Fibroblast of peridontal ligament (primary cell): ENCODE data around the gene SOHLH1.
A peak's percentile ranks its signal among the peaks of the same experiment; 100 is the strongest.

ENCODE experiments used
- DNase-seq: peaks from one replicate; pipeline ENCODE4 v3.0.0-alpha.2; 2010; ENCODE audit errors: extremely low read depth

SOHLH1 gene

GRCh38 chr9:135703726-135704125 lies 4.4 kb upstream of the SOHLH1 start:
- no peak for DNase-seq

DNA sequence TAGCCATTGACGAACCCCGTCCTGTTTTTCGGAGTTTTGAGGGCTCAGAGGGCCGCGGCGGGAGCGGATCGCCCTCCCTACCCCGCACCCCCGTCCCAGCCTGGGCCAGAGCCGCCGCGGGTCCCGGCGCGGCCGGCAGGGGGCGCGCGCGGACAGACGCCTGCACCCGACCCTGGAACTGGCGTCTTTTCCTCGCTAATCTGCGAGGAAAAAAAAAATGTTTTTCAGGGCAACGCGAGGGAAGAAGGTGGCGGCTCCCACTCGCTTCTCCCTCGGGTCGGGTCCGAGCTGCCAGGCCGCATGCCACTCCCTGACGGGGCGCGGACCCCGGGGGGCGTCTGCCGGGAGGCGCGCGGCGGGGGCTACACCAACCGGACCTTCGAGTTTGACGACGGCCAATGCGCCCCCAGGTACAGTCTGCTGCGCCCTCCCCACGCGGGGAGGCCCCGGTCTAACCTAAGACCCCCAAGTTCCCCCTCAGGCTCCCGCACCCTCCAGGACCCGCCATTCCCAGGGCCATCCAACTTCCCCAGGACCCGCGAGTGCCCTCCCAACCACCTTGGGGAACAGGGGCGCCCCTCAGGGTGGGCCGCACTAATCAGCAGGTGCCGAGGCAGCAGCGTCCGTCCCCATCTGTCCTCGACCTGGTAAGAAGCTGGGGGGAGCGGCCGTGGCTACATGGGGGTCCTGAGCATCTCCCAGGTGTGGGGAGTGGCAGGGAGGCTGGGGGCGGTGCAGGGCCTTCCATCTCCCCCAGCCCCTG lies 2.9 kb upstream of the SOHLH1 start, which contains the start of gene KCNT1:
Gene KCNT1, plus strand, starts transcription at position 227 of the 763 bp plus-strand sequence. Its CDS starts 74 bp downstream, at position 301.
- DNase-seq, result peak; percentile 19

- no peak for DNase-seq
These were observed 2.0 kb upstream of the SOHLH1 start for GRCh38 chr9:135701067-135701958.

- no peak for DNase-seq
These were observed 1.2 kb upstream of the SOHLH1 start for GRCh38 chr9:135700525-135700924.

DNA sequence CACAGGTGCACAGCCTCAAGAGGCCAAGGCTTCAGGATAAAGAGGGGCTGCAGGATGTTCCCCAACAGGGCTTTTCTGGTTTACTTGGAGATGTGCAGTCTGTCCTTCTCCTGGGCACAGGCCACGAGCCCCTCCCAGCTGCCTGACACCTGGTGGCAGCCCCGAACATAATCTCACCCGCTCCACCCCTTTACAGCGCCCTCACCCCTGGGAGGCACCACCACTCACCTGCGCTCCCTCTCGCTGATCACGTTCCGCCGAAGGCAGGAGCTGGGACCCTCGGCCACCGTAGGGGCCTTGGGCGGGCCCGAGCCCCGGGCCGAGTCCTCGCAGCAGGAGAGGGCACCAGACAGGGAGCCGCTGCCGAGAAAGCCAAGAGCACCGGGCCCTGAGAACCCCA lies 514 bp downstream of the SOHLH1 start:
- DNase-seq, result no peak

GRCh38 chr9:135698236-135698635 lies 1.0 kb downstream of the SOHLH1 start:
- no peak for DNase-seq

GRCh38 chr9:135697226-135697625 lies 2.1 kb downstream of the SOHLH1 start:
- no peak for DNase-seq

DNA sequence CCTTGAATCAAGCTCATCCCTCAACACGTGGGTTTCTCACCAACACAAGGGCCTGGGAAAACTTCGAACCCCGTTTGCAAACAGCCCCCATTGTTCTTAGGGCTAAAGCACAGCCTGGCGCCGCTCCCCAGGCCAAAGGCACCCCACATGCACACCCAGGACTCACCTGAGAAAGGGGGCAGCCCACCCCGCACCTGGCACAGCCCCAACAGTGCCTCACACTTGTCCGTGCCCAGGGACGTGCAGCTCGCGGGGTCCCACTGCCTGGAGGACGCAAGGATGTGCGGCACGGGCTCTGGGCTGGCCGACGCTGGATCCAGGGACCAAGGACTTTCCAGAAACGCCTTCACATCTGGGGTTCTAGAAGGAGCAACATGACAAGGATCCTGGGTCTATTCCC lies 2.8 kb downstream of the SOHLH1 start:
- DNase-seq, result no peak

- DNase-seq, result no peak
These were observed 3.6 kb downstream of the SOHLH1 start for GRCh38 chr9:135695642-135696041.

GRCh38 chr9:135695036-135695435 lies 4.2 kb downstream of the SOHLH1 start:
- DNase-seq, result no peak

GRCh38 chr9:135694414-135694813 lies 4.9 kb downstream of the SOHLH1 start:
- no peak for DNase-seq

- no peak for DNase-seq
These were observed 5.5 kb downstream of the SOHLH1 start for GRCh38 chr9:135693771-135694170.

DNA sequence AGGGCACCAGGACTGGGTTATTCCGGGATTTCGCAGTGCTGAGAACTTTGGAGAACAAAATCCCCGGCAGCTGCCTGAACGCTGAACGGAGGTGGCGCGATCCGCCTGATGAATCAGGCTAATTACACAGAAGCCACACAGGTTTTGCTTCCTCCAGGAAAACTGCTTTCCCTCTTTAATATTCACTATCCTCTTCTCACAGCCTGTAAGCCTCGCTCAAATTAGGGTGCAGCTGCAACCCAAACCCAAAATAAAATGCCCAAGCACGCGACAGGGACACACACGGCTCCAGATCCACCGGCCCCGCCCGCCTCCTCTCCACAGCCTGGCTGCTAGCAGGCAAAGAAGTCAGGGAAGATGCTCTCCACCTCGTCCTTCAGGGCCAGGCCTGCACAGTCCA lies 6.0 kb downstream of the SOHLH1 start:
- DNase-seq, result no peak

- no peak for DNase-seq
These were observed 6.9 kb downstream of the SOHLH1 start for GRCh38 chr9:135692410-135692809.

GRCh38 chr9:135690836-135691570 lies 8.3 kb downstream of the SOHLH1 start:
- no peak for DNase-seq

DNA sequence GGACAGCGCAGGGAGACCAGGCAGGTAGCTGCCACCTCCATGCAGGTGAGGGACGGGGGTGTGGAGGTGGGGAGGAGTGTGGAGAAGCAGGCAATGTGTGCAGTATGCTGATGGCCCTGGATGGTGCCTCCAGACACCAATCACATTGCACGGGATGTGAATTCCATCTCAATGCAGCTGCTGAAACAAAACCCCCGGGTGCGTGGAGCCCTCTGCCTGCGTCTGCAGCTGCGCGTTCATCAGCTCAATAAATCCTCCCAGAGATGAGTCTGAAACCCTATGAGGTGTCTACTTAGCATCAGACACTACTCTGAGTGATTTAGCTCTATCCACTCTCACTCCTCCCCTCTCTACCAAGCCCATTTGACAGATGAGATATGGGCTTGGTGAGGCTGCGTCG lies 10.3 kb downstream of the SOHLH1 start:
- DNase-seq, result no peak

DNA sequence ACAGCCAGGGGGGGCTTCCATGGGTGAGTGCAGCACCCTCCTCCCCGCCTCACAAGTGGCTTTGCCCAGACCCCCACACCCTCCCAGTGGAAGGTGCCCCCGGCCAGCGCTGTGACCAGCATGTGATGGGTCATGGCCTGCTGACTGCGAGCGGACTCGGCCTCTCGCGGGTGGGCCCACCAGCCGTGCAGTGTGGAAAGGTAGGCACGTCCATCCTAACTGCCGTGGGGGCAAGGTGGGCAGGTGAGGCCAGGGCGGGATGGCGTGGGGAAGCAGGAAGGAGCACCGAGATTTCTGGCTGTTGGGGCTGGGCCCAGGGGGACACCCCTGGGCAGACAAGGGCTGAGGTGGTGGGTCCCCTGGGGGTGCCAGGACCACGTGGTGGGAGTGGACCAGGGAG lies 12.1 kb downstream of the SOHLH1 start:
- no peak for DNase-seq

DNA sequence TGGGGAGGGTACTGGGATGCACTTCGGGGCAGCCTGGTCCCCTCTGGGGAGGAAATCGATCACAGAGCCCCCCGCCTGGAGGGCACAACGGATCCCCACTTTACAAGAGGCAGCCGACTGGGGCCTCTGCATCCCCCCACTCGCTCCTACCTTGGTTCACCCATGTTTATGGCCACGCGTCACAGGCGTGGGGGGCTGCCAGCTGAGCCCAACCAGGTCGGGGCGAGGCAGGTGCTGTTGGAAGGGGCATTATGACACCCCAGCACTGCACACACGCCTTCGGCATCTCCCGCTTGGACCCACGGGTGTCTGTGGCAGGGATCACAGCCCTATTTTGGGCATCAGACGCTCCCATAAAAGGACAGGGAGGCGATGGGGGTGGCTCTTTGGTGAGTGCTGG lies 14.6 kb downstream of the SOHLH1 start:
- DNase-seq, result no peak

DNA sequence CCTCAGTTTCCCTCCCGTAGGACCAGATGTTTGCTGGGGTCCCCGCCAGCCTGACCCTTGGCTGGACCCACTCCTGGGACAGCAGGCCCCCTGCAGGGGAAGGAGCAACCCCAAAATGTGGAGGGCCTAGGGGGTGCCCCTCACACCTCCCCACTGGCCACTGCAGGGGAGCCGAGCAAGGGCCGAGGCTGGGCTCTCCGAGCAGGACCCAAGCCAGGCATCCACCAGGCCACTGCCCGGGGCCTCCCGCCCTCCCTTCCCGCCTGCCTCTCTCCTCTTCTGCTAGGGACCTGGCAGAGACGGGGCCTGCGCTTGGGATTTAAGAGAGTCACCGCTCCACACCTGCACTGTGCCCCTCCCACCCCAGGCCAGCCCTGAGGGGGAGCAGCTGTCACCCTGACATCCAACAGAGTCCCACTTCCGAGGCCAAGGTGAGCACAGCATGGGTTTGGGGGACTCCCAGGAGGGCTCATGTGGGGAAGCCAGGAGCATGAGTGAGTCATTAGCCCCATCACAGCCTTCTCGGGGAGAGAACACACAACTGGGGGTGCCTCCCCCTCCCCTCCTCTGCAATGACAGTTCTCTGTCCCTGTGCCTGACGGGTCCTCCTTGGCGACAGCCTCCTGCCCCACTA lies 15.8 kb downstream of the SOHLH1 start:
- no peak for DNase-seq

DNA sequence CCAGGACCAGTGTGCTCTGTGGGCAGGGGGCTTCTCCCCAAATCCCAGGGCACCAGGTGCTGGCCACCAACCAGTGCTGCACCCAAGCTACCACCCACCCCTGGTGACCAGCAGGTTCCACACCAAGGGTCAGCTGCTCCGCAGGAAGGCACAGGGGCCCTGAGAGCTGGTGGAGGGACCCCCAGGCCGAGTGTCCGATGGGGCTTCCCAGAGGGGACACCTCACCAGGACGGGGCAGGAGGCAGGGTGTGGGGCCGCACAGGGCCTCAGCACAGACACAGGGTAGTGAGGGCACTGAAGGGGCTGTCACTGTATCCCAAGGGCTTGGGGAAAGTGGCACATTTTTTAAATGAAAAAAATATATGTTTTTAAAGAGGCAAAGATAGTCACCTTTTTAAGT lies 18.1 kb downstream of the SOHLH1 start:
- DNase-seq, result no peak

GRCh38 chr9:135680056-135680455 lies 19.2 kb downstream of the SOHLH1 start:
- no peak for DNase-seq
